Fibroblast of the conjunctiva (primary cell): ENCODE measurements around the gene MALL.
"Not testable (repeated sequence)": the region's sequence is repeated elsewhere in the genome, so short reads cannot be mapped to it uniquely, and the experiment has no call there.

ENCODE experiments used
- DNase-seq: peaks from one replicate; pipeline ENCODE4 v3.0.0-alpha.2; 2010; ENCODE audit warnings: low read depth

MALL gene

GRCh38 chr2:110115291-110116032 lies at the start of gene MALL:
TSS of gene MALL (minus strand) at chr2:110115822. CDS start at chr2:110115792, 30 bp downstream.
- DNase-seq = no peak

GRCh38 chr2:110157153-110157793 lies 41.7 kb upstream of the MALL start:
- DNase-seq = peak; percentile 56

DNA sequence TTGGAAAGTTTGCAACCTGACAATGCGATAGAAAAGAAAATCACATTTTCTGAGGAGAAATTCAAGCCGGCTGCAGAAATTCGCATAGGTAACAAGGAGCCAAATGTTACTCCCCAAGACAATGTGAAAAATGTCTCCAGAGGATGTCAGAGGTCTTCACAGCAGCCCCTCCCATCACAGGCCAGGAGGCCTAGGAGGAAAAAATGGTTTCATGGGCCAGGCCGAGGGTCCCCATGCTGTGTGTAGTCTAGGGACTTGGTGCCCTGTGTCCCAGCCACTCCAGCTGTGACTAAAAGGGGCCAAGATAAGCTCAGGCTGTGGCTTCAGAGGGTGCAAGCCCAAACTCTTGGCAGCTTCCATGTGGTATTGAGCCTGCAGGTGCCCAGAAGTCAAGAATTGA lies 39.2 kb upstream of the MALL start:
- not testable (repeated sequence) for DNase-seq

DNA sequence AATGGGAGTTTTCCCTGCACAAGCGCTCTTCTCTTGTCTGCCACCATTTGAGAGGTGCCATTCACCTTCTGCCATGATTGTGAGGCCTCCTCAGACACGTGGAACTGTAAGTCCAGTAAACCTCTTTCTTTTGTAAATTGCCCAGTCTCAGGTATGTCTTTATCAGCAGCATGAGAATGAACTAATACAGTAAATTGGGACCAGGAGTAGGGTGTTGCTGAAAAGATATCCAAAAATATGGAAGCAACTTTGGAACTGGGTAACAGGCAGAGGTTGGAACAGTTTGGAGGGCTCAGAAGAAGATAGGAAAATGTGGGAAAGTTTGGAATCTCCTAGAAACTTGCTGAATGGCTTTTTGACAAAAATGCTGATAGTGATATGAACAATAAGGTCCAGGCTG lies 38.6 kb upstream of the MALL start:
- DNase-seq = not testable (repeated sequence)

DNA sequence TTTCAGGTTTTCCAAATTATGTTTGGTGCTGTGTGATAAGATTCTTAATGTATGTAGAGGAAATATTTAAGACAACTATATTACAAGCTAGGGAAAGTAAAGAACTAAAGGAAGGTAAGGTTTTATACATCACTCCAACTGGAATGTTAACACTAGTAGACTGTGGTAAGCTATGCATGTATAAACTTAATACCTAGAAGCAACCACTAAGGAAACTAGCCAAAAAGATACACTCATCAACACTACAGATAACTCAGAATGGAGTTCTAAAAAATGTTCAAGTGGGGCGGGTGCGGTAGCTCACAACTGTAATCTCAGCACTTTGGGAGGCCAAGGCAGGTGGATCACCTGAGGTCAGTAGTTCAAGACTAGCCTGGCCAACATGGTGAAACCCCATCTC lies 37.8 kb upstream of the MALL start:
- no peak for DNase-seq

DNA sequence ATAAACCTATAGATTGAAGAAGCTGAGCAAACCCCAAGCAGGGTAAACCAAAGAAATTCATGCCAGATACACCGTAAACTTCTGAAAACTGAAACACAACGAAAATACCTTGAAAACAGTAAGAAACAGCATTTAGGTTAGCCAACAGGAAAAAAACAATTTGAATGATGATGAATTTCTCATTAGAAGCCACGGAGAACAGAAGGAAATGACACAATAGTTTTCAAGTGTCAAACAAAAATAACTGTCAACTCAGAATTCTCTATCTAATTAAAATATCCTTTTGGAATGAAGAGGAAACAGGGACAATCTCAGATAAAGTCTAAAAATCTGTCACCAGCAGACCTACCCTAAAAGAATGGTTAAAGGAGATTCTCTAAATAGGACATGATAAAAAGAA lies 37.3 kb upstream of the MALL start:
- no peak for DNase-seq

- DNase-seq = no peak
These were observed 34.0 kb upstream of the MALL start for GRCh38 chr2:110149330-110150220.

GRCh38 chr2:110146945-110147332 lies 31.3 kb upstream of the MALL start:
- no peak for DNase-seq

- no peak for DNase-seq
These were observed 30.7 kb upstream of the MALL start for GRCh38 chr2:110146183-110146944.

DNA sequence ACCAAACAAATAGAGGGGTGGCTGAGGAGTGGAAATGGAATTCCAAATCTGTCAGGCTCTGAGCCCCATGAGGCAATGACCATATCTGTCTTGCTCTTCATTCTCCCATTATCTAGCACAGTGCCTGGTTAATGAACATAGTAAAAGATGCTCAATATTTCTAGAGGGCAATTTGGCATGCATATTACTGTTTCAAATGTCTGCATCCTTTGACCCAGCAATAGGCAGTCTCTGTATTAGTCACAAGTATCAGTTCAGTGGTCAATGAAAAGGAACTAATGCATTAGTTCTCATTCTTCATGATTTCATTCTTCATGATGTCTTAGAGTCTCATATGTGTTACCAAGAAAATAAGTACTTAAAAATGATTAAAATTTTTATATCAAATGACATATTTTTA lies 28.4 kb upstream of the MALL start:
- DNase-seq = no peak

GRCh38 chr2:110140401-110140800 lies 24.8 kb upstream of the MALL start:
- no peak for DNase-seq

DNA sequence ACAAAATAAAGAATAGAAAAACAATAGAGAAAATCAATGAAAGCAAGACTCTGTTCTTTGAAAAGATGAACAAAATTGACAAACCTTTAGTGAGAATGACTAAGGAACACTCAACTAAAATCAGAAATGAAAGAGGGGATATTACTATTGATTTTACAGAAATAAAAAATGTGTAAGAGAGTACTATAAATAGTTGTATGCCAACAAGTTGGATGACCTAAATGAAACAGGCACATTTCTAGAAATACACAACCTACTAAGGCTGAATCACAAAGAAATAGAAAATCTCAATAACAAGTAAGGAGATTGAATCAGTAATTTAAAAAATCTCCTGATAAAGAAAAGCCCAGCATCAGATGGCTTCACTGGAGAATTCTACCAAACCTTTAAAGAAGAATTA lies 18.4 kb upstream of the MALL start:
- no peak for DNase-seq

- no peak for DNase-seq
These were observed 15.5 kb upstream of the MALL start for GRCh38 chr2:110131166-110131565.

GRCh38 chr2:110130757-110131156 lies 15.1 kb upstream of the MALL start:
- no peak for DNase-seq

GRCh38 chr2:110126906-110127305 lies 11.3 kb upstream of the MALL start:
- DNase-seq = no peak

GRCh38 chr2:110126086-110126773 lies 10.6 kb upstream of the MALL start:
- DNase-seq = no peak

DNA sequence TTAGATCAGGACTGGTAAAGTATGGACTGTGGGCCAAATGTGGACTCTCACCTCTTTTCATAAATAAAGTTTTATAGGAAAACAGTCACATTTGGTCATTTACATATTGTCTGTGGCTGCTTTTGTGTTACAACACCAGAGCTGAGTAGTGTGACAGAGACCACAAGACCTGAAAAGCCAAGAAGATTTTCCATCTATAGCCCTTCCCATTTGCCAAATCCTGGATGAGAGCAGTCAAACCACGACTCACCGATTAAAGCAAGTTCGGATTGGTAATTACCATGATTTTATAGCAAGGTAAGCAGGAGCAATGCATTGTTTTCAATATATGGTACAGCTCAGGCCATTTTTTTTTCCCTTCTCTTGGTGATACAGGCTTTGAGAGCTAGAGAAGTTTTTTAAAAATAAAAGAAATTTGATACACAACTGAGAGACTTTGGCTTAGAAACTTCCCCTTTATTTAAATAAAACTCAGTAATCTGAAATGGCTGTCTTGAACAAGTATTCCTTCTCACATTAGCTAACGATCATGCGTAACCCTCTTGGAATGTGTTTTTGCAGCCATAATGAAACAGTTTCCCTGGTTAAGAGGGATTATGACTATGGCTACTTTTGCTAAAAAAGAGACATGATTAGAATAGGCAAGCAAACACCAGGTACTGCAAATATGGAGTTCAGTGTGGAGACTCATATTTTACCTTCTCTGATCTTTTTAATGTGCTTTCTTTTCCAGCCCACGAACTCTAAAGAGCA lies 9.5 kb upstream of the MALL start:
- no peak for DNase-seq

DNA sequence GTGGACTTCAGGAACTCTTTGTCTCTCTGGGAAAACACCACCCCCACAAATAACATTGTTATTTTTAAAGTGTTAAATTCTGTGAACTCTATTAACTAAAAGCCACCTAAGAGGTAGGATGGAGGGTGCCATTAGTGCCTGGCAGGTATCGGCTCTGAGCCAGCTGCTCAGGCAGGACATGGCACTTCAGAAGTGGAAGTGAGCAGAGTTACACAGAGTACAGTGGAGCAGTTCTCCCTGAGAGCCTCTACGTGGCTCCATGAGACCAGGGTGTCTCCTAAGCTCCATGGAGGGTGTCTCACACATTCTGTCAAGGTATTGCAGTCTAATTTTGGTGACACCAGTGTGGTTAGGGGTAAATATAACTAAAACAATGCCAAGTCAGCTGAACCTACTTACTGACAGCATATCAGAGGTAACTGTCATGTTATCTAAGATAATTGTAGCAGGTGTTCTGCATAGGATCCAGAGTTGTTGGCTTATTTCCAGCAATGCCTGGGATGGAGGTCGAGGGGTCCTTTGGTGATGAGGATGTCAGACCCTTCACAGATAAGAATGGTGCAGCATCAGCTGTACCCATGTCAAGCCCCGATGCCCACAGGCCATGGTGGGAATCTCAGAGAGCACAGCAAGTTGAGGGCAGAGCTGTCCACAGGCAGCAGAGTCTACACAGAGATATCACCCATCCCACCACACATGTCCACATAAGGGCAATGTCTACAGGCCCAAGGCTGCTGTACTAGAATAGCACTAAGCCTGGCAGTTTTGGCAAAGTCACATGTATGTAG lies 8.6 kb upstream of the MALL start:
- DNase-seq = no peak

DNA sequence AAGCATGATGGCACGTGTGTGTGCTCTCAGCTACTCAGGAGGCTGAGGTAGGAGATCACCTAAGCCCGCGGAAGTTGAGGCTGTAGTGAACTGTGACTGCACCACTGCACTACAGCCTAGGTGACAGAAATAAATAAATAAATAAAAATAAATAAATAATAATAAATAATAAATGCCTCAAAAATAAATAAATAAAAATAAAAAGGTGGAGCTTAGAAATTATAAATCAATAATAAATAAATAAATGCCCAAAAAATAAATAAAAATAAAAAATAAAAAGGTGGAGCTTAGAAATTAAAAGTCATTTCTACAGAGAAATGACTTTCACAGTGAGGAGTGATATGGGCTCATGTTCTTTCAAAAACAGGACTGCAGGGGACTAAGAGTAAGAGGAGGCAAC lies 6.0 kb upstream of the MALL start:
- no peak for DNase-seq

- no peak for DNase-seq
These were observed 5.4 kb upstream of the MALL start for GRCh38 chr2:110121052-110121334.
